ENCODE data around the gene KNDC1. TPM values are rescaled to one million over a fixed set of nuclear protein-coding genes. Genes with fewer than 3 reads are reported as not detected.

Gene KNDC1
- total RNA-seq, 2 donors from 2014 or later: 0.59 to 1.8 TPM

DNA sequence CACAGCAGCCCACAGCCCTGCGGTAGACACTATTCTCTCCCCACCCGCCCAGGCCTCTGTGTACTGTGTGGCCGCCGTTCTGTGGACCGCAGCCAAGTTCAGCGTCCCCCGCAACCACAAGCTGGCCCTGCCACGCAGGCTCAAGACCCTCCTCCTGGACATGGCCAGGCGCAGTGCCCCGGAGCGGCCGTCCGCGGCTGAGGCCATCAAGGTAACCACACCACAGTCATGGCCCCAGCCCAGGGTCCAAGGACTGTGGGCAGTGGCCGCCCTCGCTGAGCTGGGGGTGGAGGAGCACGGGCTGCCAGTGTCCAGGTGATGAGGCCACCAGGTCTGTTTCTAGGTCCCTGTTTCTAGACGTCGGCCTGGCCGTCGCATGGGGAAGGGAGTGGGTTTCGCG lies 35.6 kb downstream of the KNDC1 start:
- Histone ChIP-seq H3K27me3 (no peaks in the 10 kb centered on the region), H3K4me3 (no peak overlapping the region), H3K4me1 (no peaks in the 10 kb centered on the region), H3K36me3 (no peaks in the 10 kb centered on the region), H3K27ac (no peak overlapping the region), H3K9me3 (peaks cover 0 to 15% of the 10 kb centered on the region in 2 donors)
- DNase-seq (ENCODE audit: low spot score): no peak
- TF ChIP-seq, protein P1, sequence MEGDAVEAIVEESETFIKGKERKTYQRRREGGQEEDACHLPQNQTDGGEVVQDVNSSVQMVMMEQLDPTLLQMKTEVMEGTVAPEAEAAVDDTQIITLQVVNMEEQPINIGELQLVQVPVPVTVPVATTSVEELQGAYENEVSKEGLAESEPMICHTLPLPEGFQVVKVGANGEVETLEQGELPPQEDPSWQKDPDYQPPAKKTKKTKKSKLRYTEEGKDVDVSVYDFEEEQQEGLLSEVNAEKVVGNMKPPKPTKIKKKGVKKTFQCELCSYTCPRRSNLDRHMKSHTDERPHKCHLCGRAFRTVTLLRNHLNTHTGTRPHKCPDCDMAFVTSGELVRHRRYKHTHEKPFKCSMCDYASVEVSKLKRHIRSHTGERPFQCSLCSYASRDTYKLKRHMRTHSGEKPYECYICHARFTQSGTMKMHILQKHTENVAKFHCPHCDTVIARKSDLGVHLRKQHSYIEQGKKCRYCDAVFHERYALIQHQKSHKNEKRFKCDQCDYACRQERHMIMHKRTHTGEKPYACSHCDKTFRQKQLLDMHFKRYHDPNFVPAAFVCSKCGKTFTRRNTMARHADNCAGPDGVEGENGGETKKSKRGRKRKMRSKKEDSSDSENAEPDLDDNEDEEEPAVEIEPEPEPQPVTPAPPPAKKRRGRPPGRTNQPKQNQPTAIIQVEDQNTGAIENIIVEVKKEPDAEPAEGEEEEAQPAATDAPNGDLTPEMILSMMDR (IDR thresholded peaks at IDR 0.05): no peak

DNA sequence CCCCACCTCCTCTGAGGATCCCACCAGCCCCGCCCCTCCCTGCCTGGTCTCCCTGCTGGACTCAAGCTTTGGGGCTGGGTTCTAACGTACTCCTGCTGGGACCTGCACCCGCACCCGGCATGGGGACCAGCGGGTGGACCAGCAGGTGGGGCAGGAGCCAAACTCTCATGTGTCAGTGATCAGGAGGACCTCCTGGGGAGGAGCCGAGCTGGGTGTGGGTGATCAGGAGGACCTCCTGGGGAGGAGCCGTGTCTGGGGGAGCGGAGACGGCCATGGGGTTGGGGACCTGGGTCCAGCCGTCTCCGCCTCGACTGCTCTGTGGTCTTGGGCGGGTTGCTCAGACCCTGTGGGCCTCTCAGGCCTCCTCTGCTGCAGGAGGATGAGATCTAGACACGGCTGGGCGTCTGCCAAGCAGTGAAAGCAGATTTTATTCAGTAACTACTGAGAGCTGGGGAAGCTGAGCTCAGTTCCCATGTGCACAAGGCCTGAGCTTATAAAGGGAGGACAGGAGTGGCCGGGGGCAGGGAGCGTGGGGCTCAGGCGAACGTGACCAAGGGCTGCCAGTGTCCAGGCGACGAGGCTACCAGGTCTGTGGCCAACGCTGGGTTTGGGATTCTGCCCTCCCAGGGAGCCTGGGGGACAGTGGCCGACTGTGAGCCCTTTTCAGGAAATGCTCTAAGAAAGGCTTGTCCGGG lies 36.3 kb downstream of the KNDC1 start:
- Histone ChIP-seq H3K4me1 (no peaks in the 10 kb centered on the region), H3K27me3 (no peaks in the 10 kb centered on the region), H3K36me3 (no peaks in the 10 kb centered on the region), H3K4me3 (no peak overlapping the region), H3K27ac (no peak overlapping the region), H3K9me3 (peaks cover 0 to 15% of the 10 kb centered on the region in 2 donors)
- no peak for DNase-seq (ENCODE audit: low spot score)
- TF ChIP-seq, protein P1 (IDR thresholded peaks at IDR 0.05): no peak

DNA sequence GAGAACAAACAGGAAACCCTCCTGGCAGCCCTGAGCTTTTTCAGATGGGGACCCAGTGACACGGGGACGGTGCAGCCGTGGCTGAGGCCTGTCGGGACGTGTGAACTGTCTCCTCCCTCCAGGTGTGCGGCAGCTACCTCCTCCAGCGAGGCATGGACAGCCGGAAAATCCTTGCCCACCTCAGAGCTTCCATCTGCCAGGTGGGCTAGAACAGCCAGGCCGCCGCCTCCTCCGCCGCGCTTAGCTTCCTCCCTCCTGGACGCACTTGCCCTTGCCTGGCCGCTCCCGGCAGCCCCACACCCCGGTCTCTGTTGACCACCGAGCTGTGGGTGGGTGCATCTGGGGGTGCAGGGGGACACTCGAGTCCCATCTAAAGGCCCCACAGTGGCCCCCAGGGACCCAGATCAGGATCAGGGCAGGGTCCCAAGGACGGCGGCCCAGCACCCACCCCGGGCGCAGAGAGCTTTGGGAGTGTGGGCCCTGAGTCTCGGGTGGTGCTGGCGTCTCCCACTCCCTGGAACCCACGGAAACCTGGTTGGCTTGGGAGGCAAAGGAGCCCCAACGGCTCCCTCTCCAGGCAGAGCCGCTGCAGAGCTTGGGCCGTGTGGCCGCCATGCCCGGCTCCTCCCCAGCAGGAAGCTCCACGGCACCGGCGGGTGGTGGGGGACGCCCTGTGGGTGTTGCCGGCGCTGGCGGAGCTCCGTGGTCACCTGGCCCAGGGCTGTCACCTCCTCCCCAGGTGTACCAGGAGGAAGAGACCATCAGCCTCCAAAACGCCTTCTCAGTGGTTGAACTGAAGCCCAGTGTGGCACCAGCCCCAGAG lies 37.1 kb downstream of the KNDC1 start:
- no peak for DNase-seq (ENCODE audit: low spot score)
- Histone ChIP-seq H3K9me3 (peaks cover 0 to 9% of the 10 kb centered on the region in 2 donors), H3K36me3 (no peaks in the 10 kb centered on the region), H3K27me3 (no peaks in the 10 kb centered on the region), H3K27ac (no peak overlapping the region), H3K4me3 (no peak overlapping the region), H3K4me1 (no peaks in the 10 kb centered on the region)
- TF ChIP-seq, protein P1 (IDR thresholded peaks at IDR 0.05): no peak

DNA sequence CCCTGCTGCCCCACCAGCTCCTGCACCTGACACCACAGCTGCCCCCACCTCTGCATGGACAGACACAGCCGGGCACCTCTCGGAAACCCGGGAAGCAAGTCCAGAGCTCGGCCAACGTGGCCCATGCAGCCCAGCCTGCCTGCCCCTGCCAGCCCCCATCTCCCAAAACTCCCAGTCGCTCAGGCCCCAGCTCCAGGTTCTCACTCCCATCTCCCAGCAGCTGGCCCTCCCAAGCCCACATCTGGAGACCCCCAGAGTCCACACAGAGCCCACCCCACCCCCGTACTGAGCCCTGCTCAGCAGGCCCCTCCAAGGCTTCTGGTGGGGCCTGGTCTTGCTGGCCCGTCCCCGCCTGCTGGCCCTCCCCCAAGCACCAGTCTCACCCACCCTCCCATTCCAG lies 37.8 kb downstream of the KNDC1 start:
- H3K27ac ChIP-seq: no peak overlapping the region
- no peaks in the 10 kb centered on the region for H3K4me1 ChIP-seq
- DNase-seq (ENCODE audit: low spot score): no peak
- no peaks in the 10 kb centered on the region for H3K36me3 ChIP-seq
- TF ChIP-seq, protein P1 (IDR thresholded peaks at IDR 0.05): no peak
- peaks cover 0 to 8% of the 10 kb centered on the region in 2 donors for H3K9me3 ChIP-seq
- H3K4me3 ChIP-seq: no peak overlapping the region
- H3K27me3 ChIP-seq: no peaks in the 10 kb centered on the region

DNA sequence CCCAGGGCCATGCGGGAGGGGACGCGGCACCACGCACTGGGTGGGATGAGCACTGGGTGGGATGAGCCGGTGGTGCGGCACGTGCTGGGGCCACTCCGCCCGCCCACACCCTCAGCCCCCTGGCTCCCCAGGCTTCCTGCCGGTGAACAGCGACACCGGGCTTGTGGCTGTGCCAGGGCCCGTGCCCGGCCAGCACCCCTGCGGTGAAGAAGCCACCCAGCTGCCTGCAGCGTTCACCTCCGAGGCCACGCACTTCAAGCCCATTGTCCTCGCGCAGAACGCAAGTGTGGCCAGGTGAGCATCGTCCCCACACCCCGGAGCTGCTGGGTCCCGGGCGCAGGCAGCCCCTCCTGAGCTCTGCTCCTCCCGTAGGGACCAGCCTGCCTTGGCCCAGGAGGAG lies 38.2 kb downstream of the KNDC1 start:
- Histone ChIP-seq H3K36me3 (no peaks in the 10 kb centered on the region), H3K27ac (no peak overlapping the region), H3K27me3 (no peaks in the 10 kb centered on the region), H3K4me1 (no peaks in the 10 kb centered on the region), H3K9me3 (peaks cover 0 to 8% of the 10 kb centered on the region in 2 donors), H3K4me3 (no peak overlapping the region)
- TF ChIP-seq, protein P1 (IDR thresholded peaks at IDR 0.05): no peak
- DNase-seq (ENCODE audit: low spot score): no peak
